LNCAP (cell line): ENCODE results near the gene NTHL1.

Source experiments
- CTCF ChIP-seq: fragments of 450-650 bp; IDR thresholded peaks from 2 replicates; pipeline ENCODE4 v1.5.1; 2017; ENCODE audit warnings: mild to moderate bottlenecking

Gene NTHL1

GRCh38 chr16:1990101-1990350 lies 57.6 kb downstream of the NTHL1 start:
- no peak for TF ChIP-seq CTCF
